Suprapubic skin (tissue), 4 donors: ENCODE measurements around the gene SKA2. TPM values are rescaled to one million over a fixed set of nuclear protein-coding genes. Genes with fewer than 3 reads are reported as not detected.

Source experiments
- DNase-seq, 2 donors: peaks; one replicate each; pipeline ENCODE4 v3.0.0-alpha.2; 2019; ENCODE audit warnings: low spot score in 2 of 2
- H3K27ac ChIP-seq: fragments of 200-600 bp; sonication (generic); one replicate; pipeline ENCODE4 v1.5.1; 2019
- H3K27me3 ChIP-seq: fragments of 200-600 bp; sonication (generic); one replicate; pipeline ENCODE4 v1.5.1; 2019
- H3K36me3 ChIP-seq: fragments of 200-600 bp; sonication (generic); one replicate; pipeline ENCODE4 v1.5.1; 2019
- H3K4me1 ChIP-seq: fragments of 200-600 bp; sonication (generic); one replicate; pipeline ENCODE4 v1.5.1; 2019
- H3K4me3 ChIP-seq: fragments of 200-600 bp; sonication (generic); one replicate; pipeline ENCODE4 v1.5.1; 2019; ENCODE audit warnings: mild to moderate bottlenecking
- H3K9me3 ChIP-seq: fragments of 200-600 bp; sonication (generic); one replicate; pipeline ENCODE4 v1.5.1; 2019
- CTCF ChIP-seq, 2 donors: fragments of 200-600 bp in 1 of 2; fragments of 450-650 bp in 1 of 2; sonication (generic) in 1 of 2; IDR thresholded peaks; one replicate each; pipeline ENCODE4 v1.5.1; 2016 to 2019; ENCODE audit warnings: antibody characterized with exemption in 2 of 2, mild to moderate bottlenecking in 1 of 2, moderate library complexity in 1 of 2
- EP300 ChIP-seq: sonication (generic); formaldehyde crosslinking; IDR thresholded peaks from one replicate; pipeline ENCODE4 v1.6.1; 2017; ENCODE audit warnings: antibody characterized with exemption
- POLR2A ChIP-seq, 2 donors: fragments of 450-650 bp; IDR thresholded peaks; one replicate each; pipeline ENCODE4 v1.6.1; 2017; ENCODE audit warnings: antibody characterized with exemption in 2 of 2, mild to moderate bottlenecking in 2 of 2, moderate library complexity in 2 of 2
- POLR2AphosphoS5 ChIP-seq, 3 donors: sonication (generic); formaldehyde crosslinking; IDR thresholded peaks; one replicate each; pipeline ENCODE4 v1.6.1; 2017; ENCODE audit warnings: antibody characterized with exemption in 3 of 3
- WGBS: methylation state at CpG from one replicate; pipeline ENCODE4 v1.1.5; 2018; 5-methylcytosine and 5-hydroxymethylcytosine counted together
- total RNA-seq, 4 donors: library from RNA; depleted of rRNA; stranded (reverse); fragments of >200 nt; gene quantifications; one replicate each; pipeline ENCODE4 v1.1.0, GENCODE V29; 2016

Gene SKA2
- total RNA-seq, 4 donors from 2014 or later, result 13.5 to 34.1 (median 18.8) TPM

- peaks cover 61% of the 10 kb centered on the region for H3K36me3 ChIP-seq
- no peak for DNase-seq
- H3K9me3 ChIP-seq, result no peaks in the 10 kb centered on the region
- H3K4me3 ChIP-seq, result no peak overlapping the region
- H3K27ac ChIP-seq, result no peak overlapping the region
- no peaks in the 10 kb centered on the region for H3K27me3 ChIP-seq
- TF ChIP-seq POLR2AphosphoS5 (IDR thresholded peaks at IDR 0.05) (no peak), CTCF (IDR thresholded peaks at IDR 0.05) (no peak), POLR2A (IDR thresholded peaks at IDR 0.05) (no peak), EP300 (no peak)
- 96% methylated on average over 1 of the region's 1 CpG for WGBS
- no peaks in the 10 kb centered on the region for H3K4me1 ChIP-seq
Observed at GRCh38 chr17:59073972-59074371, 81.0 kb downstream of the SKA2 start.

GRCh38 chr17:59069856-59070255, 85.1 kb downstream of the SKA2 start:
- no peak for DNase-seq
- Histone ChIP-seq H3K9me3 (no peaks in the 10 kb centered on the region), H3K36me3 (peaks cover 41% of the 10 kb centered on the region), H3K4me3 (no peak overlapping the region), H3K27ac (no peak overlapping the region), H3K27me3 (no peaks in the 10 kb centered on the region), H3K4me1 (no peaks in the 10 kb centered on the region)
- TF ChIP-seq EP300 (no peak), POLR2AphosphoS5 (IDR thresholded peaks at IDR 0.05) (no peak), CTCF (IDR thresholded peaks at IDR 0.05) (no peak), POLR2A (IDR thresholded peaks at IDR 0.05) (no peak)
- WGBS, result 92% methylated on average over 1 of the region's 1 CpG

- peaks cover 41% of the 10 kb centered on the region for H3K36me3 ChIP-seq
- H3K27me3 ChIP-seq, result no peaks in the 10 kb centered on the region
- no peaks in the 10 kb centered on the region for H3K4me1 ChIP-seq
- WGBS, result 95% methylated on average over 6 of the region's 6 CpGs
- no peak for DNase-seq
- no peak overlapping the region for H3K27ac ChIP-seq
- no peak for TF ChIP-seq POLR2A (IDR thresholded peaks at IDR 0.05)
- TF ChIP-seq POLR2AphosphoS5 (IDR thresholded peaks at IDR 0.05), result no peak
- TF ChIP-seq EP300, result no peak
- TF ChIP-seq CTCF (IDR thresholded peaks at IDR 0.05), result no peak
- no peak overlapping the region for H3K4me3 ChIP-seq
- no peaks in the 10 kb centered on the region for H3K9me3 ChIP-seq
Observed at GRCh38 chr17:59067756-59068155, 87.2 kb downstream of the SKA2 start.

- Histone ChIP-seq H3K9me3 (no peaks in the 10 kb centered on the region), H3K4me3 (no peak overlapping the region), H3K4me1 (no peaks in the 10 kb centered on the region), H3K36me3 (peaks cover 42% of the 10 kb centered on the region), H3K27ac (no peak overlapping the region), H3K27me3 (no peaks in the 10 kb centered on the region)
- 88% methylated on average over 2 of the region's 2 CpGs for WGBS
- DNase-seq, result no peak
- TF ChIP-seq POLR2AphosphoS5 (IDR thresholded peaks at IDR 0.05), result no peak
- TF ChIP-seq CTCF (IDR thresholded peaks at IDR 0.05), result no peak
- no peak for TF ChIP-seq EP300
- TF ChIP-seq POLR2A (IDR thresholded peaks at IDR 0.05), result no peak
Observed at GRCh38 chr17:59067340-59067739, 87.6 kb downstream of the SKA2 start.

GRCh38 chr17:59062509-59062908, 92.5 kb downstream of the SKA2 start:
- no peak overlapping the region for H3K27ac ChIP-seq
- no peak overlapping the region for H3K4me3 ChIP-seq
- 94% methylated on average over 2 of the region's 2 CpGs for WGBS
- no peaks in the 10 kb centered on the region for H3K27me3 ChIP-seq
- TF ChIP-seq POLR2A (IDR thresholded peaks at IDR 0.05) (no peak), POLR2AphosphoS5 (IDR thresholded peaks at IDR 0.05) (no peak), EP300 (no peak), CTCF (IDR thresholded peaks at IDR 0.05) (no peak)
- H3K36me3 ChIP-seq, result peaks cover 48% of the 10 kb centered on the region
- H3K9me3 ChIP-seq, result no peaks in the 10 kb centered on the region
- H3K4me1 ChIP-seq, result no peaks in the 10 kb centered on the region
- no peak for DNase-seq

Other genes starting within 250 kb of the SKA2 start
- gene TRIM37, start 48.3 kb downstream of the SKA2 start, total RNA-seq, result 10 to 100 TPM; 11.1 to 18.3 (median 14.6) TPM
- 1 to 10 TPM; 2.8 to 7.0 (median 4.4) TPM for gene PRR11, start 560 bp upstream of the SKA2 start, total RNA-seq
- gene SMG8, start 54.8 kb upstream of the SKA2 start, total RNA-seq, result 10 to 100 TPM; 10.5 to 15.4 (median 12.7) TPM
- gene GDPD1, start 65.3 kb upstream of the SKA2 start, total RNA-seq, result 1 to 10 TPM; 1.8 to 8.5 (median 4.7) TPM
- gene YPEL2, start 176.5 kb upstream of the SKA2 start, total RNA-seq, result 10 to 100 TPM; 16.7 to 33.6 (median 21.3) TPM